Caco-2 (cell line): ENCODE data around the gene HDAC9. TPM values are rescaled to one million over a fixed set of nuclear protein-coding genes. Genes with fewer than 3 reads are reported as not detected.

Experiments
- BruUV-seq: library from RNA; stranded (reverse); fragments of 400-500 nt; replicated peaks from 2 replicates; lab custom pipeline; 2021; lab: Mats Ljungman, UMichigan
- CTCF ChIA-PET: fragments of 300-600 bp; sonication (Branson Sonifier 250); formaldehyde crosslinking; loops from one replicate; lab custom pipeline; 2022; ENCODE audit warnings: antibody characterized with exemption; lab: Charles Lee
- POLR2A ChIA-PET: fragments of 300-600 bp; sonication (Branson Sonifier 250); formaldehyde crosslinking; loops from one replicate; lab custom pipeline; 2022; ENCODE audit warnings: antibody characterized with exemption; lab: Charles Lee
- DNase-seq, 2 experiments: peaks; one replicate each; pipeline versions ENCODE4 v3.0.0 to v3.0.0-alpha.2; 2020 to 2022
- H3K27me3 ChIP-seq: replicated peaks from 2 replicates; pipeline ENCODE4 v1.6.0; 2011; ENCODE audit warnings: low read length; ENCODE audit not compliant: control insufficient read depth, insufficient read depth
- H3K36me3 ChIP-seq: 2 replicates; pipeline ENCODE4 v1.5.1; 2011; ENCODE audit warnings: low read length; ENCODE audit not compliant: control insufficient read depth, insufficient read depth
- H3K4me1 ChIP-seq: fragments of 250-450 bp; sonication (Bioruptor Pico); 2 replicates; pipeline ENCODE4 v1.5.1; 2020; ENCODE audit warnings: mild to moderate bottlenecking
- H3K4me3 ChIP-seq: 2 replicates; pipeline ENCODE4 v1.5.1; 2011; ENCODE audit warnings: low read depth, mild to moderate bottlenecking, control low read depth, low read length
- H3K9me3 ChIP-seq: fragments of 250-450 bp; sonication (Bioruptor Pico); 2 replicates; pipeline ENCODE4 v1.5.1; 2020; ENCODE audit warnings: mild to moderate bottlenecking, moderate library complexity
- H3K27ac Mint-ChIP-seq: one replicate; pipeline ENCODE4 v1.8.0; 2022; ENCODE audit warnings: mixed read lengths; ENCODE audit not compliant: unreplicated experiment
- H3K27me3 Mint-ChIP-seq: one replicate; pipeline ENCODE4 v1.8.0; 2022; ENCODE audit warnings: mixed read lengths; ENCODE audit not compliant: insufficient read depth, unreplicated experiment
- H3K36me3 Mint-ChIP-seq: one replicate; pipeline ENCODE4 v1.8.0; 2022; ENCODE audit warnings: mild to moderate bottlenecking, mixed read lengths; ENCODE audit not compliant: insufficient read depth, unreplicated experiment
- H3K4me1 Mint-ChIP-seq: one replicate; pipeline ENCODE4 v1.8.0; 2022; ENCODE audit warnings: low read depth, mixed read lengths; ENCODE audit not compliant: unreplicated experiment
- H3K4me3 Mint-ChIP-seq: one replicate; pipeline ENCODE4 v1.8.0; 2022; ENCODE audit warnings: mild to moderate bottlenecking, moderate library complexity, mixed read lengths; ENCODE audit not compliant: unreplicated experiment
- H3K9me3 Mint-ChIP-seq: one replicate; pipeline ENCODE4 v1.8.0; 2022; ENCODE audit warnings: mixed read lengths; ENCODE audit not compliant: unreplicated experiment
- intact Hi-C: fragments of 100-400 bp; cut with micrococcal nuclease; formaldehyde crosslinking; loops from one replicate; pipeline ENCODE4 v1.10.0; 2022; ENCODE audit not compliant: unreplicated experiment
- total RNA-seq: library from RNA; stranded (reverse); gene quantifications from 2 replicates; pipeline ENCODE4 v1.2.3, GENCODE V29; 2022
- TF ChIP-seq, protein P1 (sequence below), 2 experiments: fragments of 200-600 bp in 1 of 2; IDR thresholded peaks; 1 replicate in 1 of 2; 2 replicates in 1 of 2; pipeline versions ENCODE4 v1.5.1 to v1.8.0; 2011 to 2022; ENCODE audit warnings: antibody characterized with exemption in 1 of 2, control low read depth in 1 of 2, inconsistent platforms in 1 of 2, low read depth in 1 of 2, low read length in 1 of 2, mild to moderate bottlenecking in 1 of 2, moderate library complexity in 1 of 2; ENCODE audit not compliant: insufficient read depth in 1 of 2, severe bottlenecking in 1 of 2, unreplicated experiment in 1 of 2

Gene HDAC9
- total RNA-seq, 1 experiment from 2014 or later: 0.27 TPM

DNA sequence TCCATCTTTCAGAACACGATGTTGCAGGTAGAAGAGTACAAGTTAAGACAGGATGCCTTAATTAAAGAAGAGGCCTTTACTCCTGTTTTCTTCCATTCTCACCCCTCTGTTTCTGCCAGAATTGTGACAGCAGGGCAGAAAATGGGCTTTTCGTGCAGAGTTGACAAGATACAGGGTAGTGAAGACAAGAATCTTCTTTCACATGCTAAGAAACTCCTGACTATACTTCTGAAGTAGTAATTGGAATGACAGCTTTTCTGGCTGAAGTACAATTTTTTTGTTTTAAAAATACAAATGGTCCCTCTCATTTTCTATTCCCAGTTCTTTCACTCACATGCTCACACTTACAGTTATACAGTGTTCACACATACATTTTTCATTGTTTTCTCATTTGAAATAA lies 22.1 kb downstream of the HDAC9 start:
- Histone ChIP-seq H3K27me3 (no peaks in the 10 kb centered on the region), H3K9me3 (no peaks in the 10 kb centered on the region), H3K4me3 (no peak overlapping the region), H3K36me3 (no peaks in the 10 kb centered on the region), H3K4me1 (no peaks in the 10 kb centered on the region)
- H3K27me3 Mint-ChIP-seq: no peaks in the 10 kb centered on the region
- H3K4me3 Mint-ChIP-seq: no peak overlapping the region
- DNase-seq: no peak
- POLR2A ChIA-PET: no interaction called here
- intact Hi-C loops: no loop called here
- H3K4me1 Mint-ChIP-seq: no peaks in the 10 kb centered on the region
- no TSS peak for BruUV-seq
- TF ChIP-seq, protein P1, sequence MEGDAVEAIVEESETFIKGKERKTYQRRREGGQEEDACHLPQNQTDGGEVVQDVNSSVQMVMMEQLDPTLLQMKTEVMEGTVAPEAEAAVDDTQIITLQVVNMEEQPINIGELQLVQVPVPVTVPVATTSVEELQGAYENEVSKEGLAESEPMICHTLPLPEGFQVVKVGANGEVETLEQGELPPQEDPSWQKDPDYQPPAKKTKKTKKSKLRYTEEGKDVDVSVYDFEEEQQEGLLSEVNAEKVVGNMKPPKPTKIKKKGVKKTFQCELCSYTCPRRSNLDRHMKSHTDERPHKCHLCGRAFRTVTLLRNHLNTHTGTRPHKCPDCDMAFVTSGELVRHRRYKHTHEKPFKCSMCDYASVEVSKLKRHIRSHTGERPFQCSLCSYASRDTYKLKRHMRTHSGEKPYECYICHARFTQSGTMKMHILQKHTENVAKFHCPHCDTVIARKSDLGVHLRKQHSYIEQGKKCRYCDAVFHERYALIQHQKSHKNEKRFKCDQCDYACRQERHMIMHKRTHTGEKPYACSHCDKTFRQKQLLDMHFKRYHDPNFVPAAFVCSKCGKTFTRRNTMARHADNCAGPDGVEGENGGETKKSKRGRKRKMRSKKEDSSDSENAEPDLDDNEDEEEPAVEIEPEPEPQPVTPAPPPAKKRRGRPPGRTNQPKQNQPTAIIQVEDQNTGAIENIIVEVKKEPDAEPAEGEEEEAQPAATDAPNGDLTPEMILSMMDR (IDR thresholded peaks at IDR 0.05; ENCODE audit: insufficient read depth in 1 of 2, low read depth in 1 of 2, low read length in 1 of 2, severe bottlenecking in 1 of 2, unreplicated experiment in 1 of 2): no peak
- no peaks in the 10 kb centered on the region for H3K9me3 Mint-ChIP-seq
- CTCF ChIA-PET: no interaction called here
- H3K27ac Mint-ChIP-seq: no peak overlapping the region
- H3K36me3 Mint-ChIP-seq: no peaks in the 10 kb centered on the region

- no peaks in the 10 kb centered on the region for H3K9me3 Mint-ChIP-seq
- CTCF ChIA-PET: interaction anchor here (0.5 kb wide), 1 partner anchor 163 kb away, joined by 3 read pairs; no protein-coding TSS in a partner anchor
- H3K27me3 Mint-ChIP-seq: no peaks in the 10 kb centered on the region
- H3K4me3 Mint-ChIP-seq: no peak overlapping the region
- no peak overlapping the region for H3K4me3 ChIP-seq
- H3K36me3 ChIP-seq: no peaks in the 10 kb centered on the region
- no peak overlapping the region for H3K27ac Mint-ChIP-seq
- DNase-seq: no peak
- POLR2A ChIA-PET: no interaction called here
- no peaks in the 10 kb centered on the region for H3K4me1 Mint-ChIP-seq
- no peaks in the 10 kb centered on the region for H3K27me3 ChIP-seq
- no peaks in the 10 kb centered on the region for H3K4me1 ChIP-seq
- H3K9me3 ChIP-seq: no peaks in the 10 kb centered on the region
- TF ChIP-seq, protein P1 (IDR thresholded peaks at IDR 0.05; ENCODE audit: insufficient read depth in 1 of 2, low read depth in 1 of 2, low read length in 1 of 2, severe bottlenecking in 1 of 2, unreplicated experiment in 1 of 2): no peak
- intact Hi-C loops: no loop called here
- no TSS peak for BruUV-seq
- H3K36me3 Mint-ChIP-seq: no peaks in the 10 kb centered on the region
Measured at GRCh38 chr7:18518555-18518954, 23.0 kb downstream of the HDAC9 start.

DNA sequence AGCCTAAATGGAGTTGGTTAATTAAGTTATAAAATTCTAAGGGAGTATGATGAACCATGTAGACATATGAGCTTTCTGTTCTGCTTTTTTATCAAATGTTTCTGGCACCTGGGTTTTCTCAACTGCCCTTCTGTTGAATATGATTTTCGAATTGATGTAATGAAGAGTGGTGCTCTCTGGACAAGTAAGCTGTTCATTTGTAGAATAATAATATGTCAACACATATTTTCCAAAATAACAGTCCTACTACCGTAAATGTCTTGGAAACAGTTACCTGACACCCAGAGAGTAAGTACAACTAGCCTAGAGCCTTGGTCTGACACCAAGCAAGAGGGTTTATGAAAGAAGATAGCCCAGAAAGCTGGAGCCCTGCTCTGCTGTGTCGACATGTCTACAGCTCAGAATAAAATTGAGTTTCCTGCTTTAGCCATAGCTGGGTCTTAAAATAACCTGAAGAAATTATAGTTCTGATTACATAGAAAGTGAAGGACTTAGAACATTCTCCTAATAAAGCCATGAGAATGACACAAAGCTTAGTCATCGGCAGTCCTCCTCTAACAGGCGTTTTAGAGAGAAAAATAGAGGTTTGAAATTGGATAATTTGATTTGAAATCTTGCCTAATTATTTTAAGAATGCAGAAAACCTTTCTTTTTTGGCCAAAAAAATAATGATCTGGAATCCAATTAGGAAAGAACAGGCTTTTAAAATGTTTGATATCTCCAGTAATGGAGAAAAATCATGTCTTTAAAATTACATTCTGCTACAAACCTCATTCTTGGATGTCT lies 25.1 kb downstream of the HDAC9 start:
- ChIA-PET POLR2A (no interaction called here), CTCF (no interaction called here)
- no TSS peak for BruUV-seq
- H3K4me3 Mint-ChIP-seq: no peak overlapping the region
- H3K36me3 Mint-ChIP-seq: no peaks in the 10 kb centered on the region
- TF ChIP-seq, protein P1 (IDR thresholded peaks at IDR 0.05; ENCODE audit: insufficient read depth in 1 of 2, low read depth in 1 of 2, low read length in 1 of 2, severe bottlenecking in 1 of 2, unreplicated experiment in 1 of 2): no peak
- no peak overlapping the region for H3K4me3 ChIP-seq
- no peaks in the 10 kb centered on the region for H3K27me3 ChIP-seq
- H3K27ac Mint-ChIP-seq: no peak overlapping the region
- H3K4me1 Mint-ChIP-seq: no peaks in the 10 kb centered on the region
- no peaks in the 10 kb centered on the region for H3K36me3 ChIP-seq
- H3K27me3 Mint-ChIP-seq: no peaks in the 10 kb centered on the region
- no peaks in the 10 kb centered on the region for H3K9me3 Mint-ChIP-seq
- no peaks in the 10 kb centered on the region for H3K4me1 ChIP-seq
- DNase-seq: no peak
- no peaks in the 10 kb centered on the region for H3K9me3 ChIP-seq
- intact Hi-C loops: no loop called here
